ENCODE data around the gene LSM8.
A peak's percentile ranks its signal among the peaks of the same experiment; 100 is the strongest.
"Not testable (repeated sequence)": the region's sequence is repeated elsewhere in the genome, so short reads cannot be mapped to it uniquely, and the experiment has no call there.

The LSM8 gene

GRCh38 chr7:118183786-118184564 lies at the start of gene LSM8:
Gene LSM8 (plus strand): TSS chr7:118184164. CDS start chr7:118184224, 60 bp downstream.
- H3K9me3 ChIP-seq (ENCODE audit: control insufficient read depth in 2 of 2, low read length in 2 of 2), result no peaks in the 10 kb centered on the region
- H3K27ac ChIP-seq (ENCODE audit: low read depth in 2 of 2, low read length in 2 of 2), result peak within 1 kb of the TSS; percentile 93 to 97
- peaks cover 15 to 20% of the 10 kb centered on the region in 2 donors for H3K36me3 ChIP-seq (ENCODE audit: control insufficient read depth in 2 of 2, insufficient read depth in 2 of 2, low read length in 2 of 2)
- H3K4me1 ChIP-seq (ENCODE audit: control insufficient read depth in 2 of 2, insufficient read depth in 2 of 2, low read length in 2 of 2), result peaks cover 11 to 17% of the 10 kb centered on the region in 2 donors
- H3K9ac ChIP-seq (ENCODE audit: low read depth in 1 of 2, low read length in 2 of 2), result peak within 1 kb of the TSS; percentile 96 to 98
- peak within 1 kb of the TSS; percentile 99 to 100 for H3K4me3 ChIP-seq (ENCODE audit: low read length in 2 of 2)
- no peaks in the 10 kb centered on the region for H3K27me3 ChIP-seq (ENCODE audit: control insufficient read depth in 2 of 2, insufficient read depth in 2 of 2, low read length in 2 of 2)

GRCh38 chr7:118134420-118134819 lies 49.5 kb upstream of the LSM8 start:
- H3K9ac ChIP-seq (ENCODE audit: low read depth in 1 of 2, low read length in 2 of 2); H3K4me3 ChIP-seq (ENCODE audit: low read length in 2 of 2); H3K27ac ChIP-seq (ENCODE audit: low read depth in 2 of 2, low read length in 2 of 2); H3K27me3 ChIP-seq (ENCODE audit: control insufficient read depth in 2 of 2, insufficient read depth in 2 of 2, low read length in 2 of 2); H3K9me3 ChIP-seq (ENCODE audit: control insufficient read depth in 2 of 2, low read length in 2 of 2); H3K4me1 ChIP-seq (ENCODE audit: control insufficient read depth in 2 of 2, insufficient read depth in 2 of 2, low read length in 2 of 2); H3K36me3 ChIP-seq (ENCODE audit: control insufficient read depth in 2 of 2, insufficient read depth in 2 of 2, low read length in 2 of 2): not testable (repeated sequence)

DNA sequence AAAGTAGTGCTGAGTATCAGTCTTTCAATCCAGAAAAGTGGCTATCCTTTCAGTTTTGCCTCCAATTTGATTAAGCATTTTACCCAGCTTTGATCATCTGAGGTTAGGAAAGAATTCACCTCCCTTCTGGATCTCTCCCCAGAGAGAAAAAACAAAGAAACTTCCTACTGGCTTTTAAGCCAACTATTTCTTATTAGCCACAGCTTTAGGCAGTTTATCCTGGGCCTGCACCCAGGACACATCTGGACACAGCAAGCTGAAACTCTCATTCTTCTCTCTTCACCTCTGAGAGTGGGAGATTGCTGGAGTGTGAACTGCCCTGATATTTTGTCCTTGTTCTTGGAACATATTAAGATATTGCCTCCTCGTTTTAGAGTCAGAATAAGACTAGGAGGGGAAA lies 43.5 kb upstream of the LSM8 start:
- Histone ChIP-seq H3K27ac (ENCODE audit: low read depth in 2 of 2, low read length in 2 of 2) (no peak overlapping the region), H3K9me3 (ENCODE audit: control insufficient read depth in 2 of 2, low read length in 2 of 2) (no peaks in the 10 kb centered on the region), H3K36me3 (ENCODE audit: control insufficient read depth in 2 of 2, insufficient read depth in 2 of 2, low read length in 2 of 2) (no peaks in the 10 kb centered on the region), H3K9ac (ENCODE audit: low read depth in 1 of 2, low read length in 2 of 2) (no peak overlapping the region), H3K4me1 (ENCODE audit: control insufficient read depth in 2 of 2, insufficient read depth in 2 of 2, low read length in 2 of 2) (no peaks in the 10 kb centered on the region), H3K27me3 (ENCODE audit: control insufficient read depth in 2 of 2, insufficient read depth in 2 of 2, low read length in 2 of 2) (no peaks in the 10 kb centered on the region), H3K4me3 (ENCODE audit: low read length in 2 of 2) (no peak overlapping the region)

DNA sequence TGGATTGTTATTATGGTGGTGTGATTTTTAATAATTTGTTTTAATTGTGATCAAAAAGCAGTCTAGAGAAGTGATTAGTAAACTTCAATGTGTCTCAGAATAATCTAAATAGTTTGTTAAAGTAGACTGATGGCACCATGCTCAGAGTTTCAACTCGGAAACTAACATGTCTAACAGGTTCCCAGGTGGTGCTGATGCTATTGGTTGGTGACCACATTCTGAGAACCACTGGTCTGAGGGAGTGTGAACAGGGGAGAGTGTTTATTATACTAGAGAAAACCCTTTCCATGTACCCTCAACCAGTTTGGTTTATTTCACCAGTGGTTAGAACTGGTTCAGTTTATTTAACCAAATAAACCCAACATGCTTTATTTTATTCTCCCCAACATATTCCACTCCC lies 42.0 kb upstream of the LSM8 start:
- Histone ChIP-seq H3K9ac (ENCODE audit: low read depth in 1 of 2, low read length in 2 of 2) (no peak overlapping the region), H3K36me3 (ENCODE audit: control insufficient read depth in 2 of 2, insufficient read depth in 2 of 2, low read length in 2 of 2) (no peaks in the 10 kb centered on the region), H3K4me1 (ENCODE audit: control insufficient read depth in 2 of 2, insufficient read depth in 2 of 2, low read length in 2 of 2) (no peaks in the 10 kb centered on the region), H3K27ac (ENCODE audit: low read depth in 2 of 2, low read length in 2 of 2) (no peak overlapping the region), H3K4me3 (ENCODE audit: low read length in 2 of 2) (no peak overlapping the region), H3K27me3 (ENCODE audit: control insufficient read depth in 2 of 2, insufficient read depth in 2 of 2, low read length in 2 of 2) (no peaks in the 10 kb centered on the region), H3K9me3 (ENCODE audit: control insufficient read depth in 2 of 2, low read length in 2 of 2) (no peaks in the 10 kb centered on the region)

DNA sequence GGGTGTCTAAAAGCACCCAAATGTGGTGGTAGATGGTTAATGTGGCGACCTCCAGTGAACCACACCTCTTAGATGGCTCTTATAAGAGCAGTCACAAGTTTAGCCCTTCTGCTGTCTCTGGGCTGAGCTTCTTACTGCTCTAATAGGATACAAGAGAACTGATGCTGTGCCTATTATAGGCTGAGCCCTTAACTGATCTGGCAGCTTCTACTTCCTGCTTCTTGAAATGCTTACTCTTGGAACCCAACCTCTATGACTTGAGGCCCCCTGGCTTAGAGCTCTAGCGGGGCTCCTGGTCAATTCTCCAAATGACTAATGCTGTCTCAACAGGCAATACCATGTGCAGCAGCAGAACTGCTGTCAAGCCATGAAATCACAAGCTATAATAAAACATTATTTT lies 35.0 kb upstream of the LSM8 start:
- H3K36me3 ChIP-seq (ENCODE audit: control insufficient read depth in 2 of 2, insufficient read depth in 2 of 2, low read length in 2 of 2), result no peaks in the 10 kb centered on the region
- H3K9me3 ChIP-seq (ENCODE audit: control insufficient read depth in 2 of 2, low read length in 2 of 2), result no peaks in the 10 kb centered on the region
- H3K27ac ChIP-seq (ENCODE audit: low read depth in 2 of 2, low read length in 2 of 2), result no peak overlapping the region
- no peaks in the 10 kb centered on the region for H3K27me3 ChIP-seq (ENCODE audit: control insufficient read depth in 2 of 2, insufficient read depth in 2 of 2, low read length in 2 of 2)
- H3K9ac ChIP-seq (ENCODE audit: low read depth in 1 of 2, low read length in 2 of 2), result no peak overlapping the region
- no peaks in the 10 kb centered on the region for H3K4me1 ChIP-seq (ENCODE audit: control insufficient read depth in 2 of 2, insufficient read depth in 2 of 2, low read length in 2 of 2)
- no peak overlapping the region for H3K4me3 ChIP-seq (ENCODE audit: low read length in 2 of 2)

DNA sequence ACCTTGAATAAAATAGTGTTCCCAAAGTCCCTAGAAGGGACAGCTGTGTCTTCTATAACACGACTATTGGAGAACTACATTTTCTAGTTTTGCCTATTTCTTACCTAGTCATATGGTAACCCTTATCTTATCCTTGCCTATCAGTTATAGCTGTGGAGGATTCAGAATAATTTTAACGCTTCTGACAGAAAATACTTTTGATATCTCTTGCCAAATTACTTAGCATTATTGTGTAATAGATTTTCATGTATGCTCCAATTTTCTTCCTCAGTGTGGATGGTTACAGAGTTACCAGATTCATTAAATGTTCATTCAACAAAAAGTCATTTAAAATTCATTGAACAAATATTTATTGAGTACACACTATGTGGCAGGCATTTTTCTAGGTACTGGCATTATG lies 34.6 kb upstream of the LSM8 start:
- no peak overlapping the region for H3K27ac ChIP-seq (ENCODE audit: low read depth in 2 of 2, low read length in 2 of 2)
- H3K4me1 ChIP-seq (ENCODE audit: control insufficient read depth in 2 of 2, insufficient read depth in 2 of 2, low read length in 2 of 2), result no peaks in the 10 kb centered on the region
- no peaks in the 10 kb centered on the region for H3K36me3 ChIP-seq (ENCODE audit: control insufficient read depth in 2 of 2, insufficient read depth in 2 of 2, low read length in 2 of 2)
- no peak overlapping the region for H3K4me3 ChIP-seq (ENCODE audit: low read length in 2 of 2)
- no peak overlapping the region for H3K9ac ChIP-seq (ENCODE audit: low read depth in 1 of 2, low read length in 2 of 2)
- H3K27me3 ChIP-seq (ENCODE audit: control insufficient read depth in 2 of 2, insufficient read depth in 2 of 2, low read length in 2 of 2), result no peaks in the 10 kb centered on the region
- no peaks in the 10 kb centered on the region for H3K9me3 ChIP-seq (ENCODE audit: control insufficient read depth in 2 of 2, low read length in 2 of 2)

DNA sequence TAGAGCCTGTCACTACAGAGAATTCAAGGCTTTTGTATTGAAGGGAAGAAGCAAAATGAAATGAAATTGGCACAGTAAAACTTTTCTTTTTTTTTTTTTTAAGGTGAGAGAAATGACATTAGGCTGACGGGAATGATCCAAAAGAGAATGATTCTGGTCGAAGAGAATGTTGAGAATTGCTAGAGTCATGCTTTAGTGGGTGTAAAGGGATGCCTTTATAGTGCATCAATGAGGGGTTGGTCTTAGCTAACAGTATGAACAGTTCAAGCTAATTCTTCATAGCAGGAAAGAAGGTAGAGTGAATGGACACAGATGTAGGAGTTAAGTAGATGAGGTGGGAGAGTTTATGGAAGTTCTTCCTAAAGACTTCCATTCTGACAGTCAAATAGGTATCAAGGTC lies 32.3 kb upstream of the LSM8 start:
- Histone ChIP-seq H3K36me3 (ENCODE audit: control insufficient read depth in 2 of 2, insufficient read depth in 2 of 2, low read length in 2 of 2) (no peaks in the 10 kb centered on the region), H3K27me3 (ENCODE audit: control insufficient read depth in 2 of 2, insufficient read depth in 2 of 2, low read length in 2 of 2) (no peaks in the 10 kb centered on the region), H3K9ac (ENCODE audit: low read depth in 1 of 2, low read length in 2 of 2) (no peak overlapping the region), H3K4me3 (ENCODE audit: low read length in 2 of 2) (no peak overlapping the region), H3K9me3 (ENCODE audit: control insufficient read depth in 2 of 2, low read length in 2 of 2) (no peaks in the 10 kb centered on the region), H3K4me1 (ENCODE audit: control insufficient read depth in 2 of 2, insufficient read depth in 2 of 2, low read length in 2 of 2) (no peaks in the 10 kb centered on the region), H3K27ac (ENCODE audit: low read depth in 2 of 2, low read length in 2 of 2) (no peak overlapping the region)

DNA sequence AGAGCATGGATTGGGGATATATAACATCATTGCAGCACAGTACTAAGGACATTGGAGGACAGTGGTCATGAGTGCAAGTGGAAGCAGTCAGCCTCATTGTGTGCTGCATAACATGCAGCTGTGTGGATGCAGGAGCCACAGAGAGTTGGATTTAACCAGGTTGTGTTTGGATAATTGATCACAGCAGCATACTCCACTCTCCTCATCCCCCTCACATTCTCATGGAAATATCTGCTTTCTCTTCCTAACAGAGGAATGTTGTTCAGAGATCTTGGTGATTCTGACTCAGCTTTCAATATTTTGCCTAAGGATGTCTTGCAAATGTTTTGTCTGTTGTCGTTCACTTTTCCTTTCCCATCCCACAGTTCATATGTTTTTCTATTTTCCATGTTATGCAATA lies 31.8 kb upstream of the LSM8 start:
- no peak overlapping the region for H3K27ac ChIP-seq (ENCODE audit: low read depth in 2 of 2, low read length in 2 of 2)
- no peaks in the 10 kb centered on the region for H3K36me3 ChIP-seq (ENCODE audit: control insufficient read depth in 2 of 2, insufficient read depth in 2 of 2, low read length in 2 of 2)
- H3K27me3 ChIP-seq (ENCODE audit: control insufficient read depth in 2 of 2, insufficient read depth in 2 of 2, low read length in 2 of 2), result no peaks in the 10 kb centered on the region
- H3K4me3 ChIP-seq (ENCODE audit: low read length in 2 of 2), result no peak overlapping the region
- no peaks in the 10 kb centered on the region for H3K4me1 ChIP-seq (ENCODE audit: control insufficient read depth in 2 of 2, insufficient read depth in 2 of 2, low read length in 2 of 2)
- H3K9me3 ChIP-seq (ENCODE audit: control insufficient read depth in 2 of 2, low read length in 2 of 2), result no peaks in the 10 kb centered on the region
- H3K9ac ChIP-seq (ENCODE audit: low read depth in 1 of 2, low read length in 2 of 2), result no peak overlapping the region

GRCh38 chr7:118152654-118153053 lies 31.3 kb upstream of the LSM8 start:
- H3K36me3 ChIP-seq (ENCODE audit: control insufficient read depth in 2 of 2, insufficient read depth in 2 of 2, low read length in 2 of 2), result no peaks in the 10 kb centered on the region
- H3K27ac ChIP-seq (ENCODE audit: low read depth in 2 of 2, low read length in 2 of 2), result no peak overlapping the region
- H3K27me3 ChIP-seq (ENCODE audit: control insufficient read depth in 2 of 2, insufficient read depth in 2 of 2, low read length in 2 of 2), result no peaks in the 10 kb centered on the region
- no peak overlapping the region for H3K9ac ChIP-seq (ENCODE audit: low read depth in 1 of 2, low read length in 2 of 2)
- no peaks in the 10 kb centered on the region for H3K9me3 ChIP-seq (ENCODE audit: control insufficient read depth in 2 of 2, low read length in 2 of 2)
- H3K4me3 ChIP-seq (ENCODE audit: low read length in 2 of 2), result no peak overlapping the region
- no peaks in the 10 kb centered on the region for H3K4me1 ChIP-seq (ENCODE audit: control insufficient read depth in 2 of 2, insufficient read depth in 2 of 2, low read length in 2 of 2)

GRCh38 chr7:118153551-118154177 lies 30.3 kb upstream of the LSM8 start:
- H3K36me3 ChIP-seq (ENCODE audit: control insufficient read depth in 2 of 2, insufficient read depth in 2 of 2, low read length in 2 of 2), result no peaks in the 10 kb centered on the region
- H3K27ac ChIP-seq (ENCODE audit: low read depth in 2 of 2, low read length in 2 of 2), result no peak overlapping the region
- H3K27me3 ChIP-seq (ENCODE audit: control insufficient read depth in 2 of 2, insufficient read depth in 2 of 2, low read length in 2 of 2), result no peaks in the 10 kb centered on the region
- H3K9me3 ChIP-seq (ENCODE audit: control insufficient read depth in 2 of 2, low read length in 2 of 2), result no peaks in the 10 kb centered on the region
- H3K4me1 ChIP-seq (ENCODE audit: control insufficient read depth in 2 of 2, insufficient read depth in 2 of 2, low read length in 2 of 2), result no peaks in the 10 kb centered on the region
- H3K4me3 ChIP-seq (ENCODE audit: low read length in 2 of 2), result no peak overlapping the region
- no peak overlapping the region for H3K9ac ChIP-seq (ENCODE audit: low read depth in 1 of 2, low read length in 2 of 2)
